GM08714 (cell line): Measurements from ENCODE around the gene ERAL1.
"Not testable (repeated sequence)": the region's sequence is repeated elsewhere in the genome, so short reads cannot be mapped to it uniquely, and the experiment has no call there.

Source experiments
- H3K4me3 ChIP-seq: fragments of 200-500 bp; sonication (Bioruptor generic); 2 replicates; pipeline ENCODE4 v1.5.1; 2014; ENCODE audit warnings: mild to moderate bottlenecking, low read length, inconsistent platforms
- ZNF274 ChIP-seq: IDR thresholded peaks from 2 replicates; pipeline ENCODE4 v1.6.1; 2012; ENCODE audit warnings: mild to moderate bottlenecking, low read depth, low read length

Gene ERAL1

DNA sequence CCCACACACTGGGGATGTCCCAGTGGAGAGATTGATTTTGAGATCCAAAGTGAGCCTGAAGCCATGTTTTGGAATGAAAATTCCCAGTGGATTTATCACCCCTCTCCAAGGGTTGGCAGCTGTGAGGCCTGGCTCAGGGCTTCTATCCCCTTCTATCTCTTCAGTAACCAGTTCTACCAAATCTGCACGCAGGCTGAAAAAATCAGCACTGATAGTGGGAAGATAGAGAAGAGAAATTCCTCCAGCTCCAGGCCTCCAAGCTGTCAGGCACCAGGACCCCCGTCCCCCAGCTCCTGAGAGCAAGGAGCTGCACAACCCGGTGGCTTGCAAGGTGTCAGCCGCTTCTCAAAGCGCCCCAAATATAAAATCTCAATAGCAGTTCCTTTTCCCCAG is 41.7 kb downstream of the ERAL1 start:
- H3K4me3 ChIP-seq = peak overlapping the region; percentile 63
- no peak for TF ChIP-seq ZNF274

DNA sequence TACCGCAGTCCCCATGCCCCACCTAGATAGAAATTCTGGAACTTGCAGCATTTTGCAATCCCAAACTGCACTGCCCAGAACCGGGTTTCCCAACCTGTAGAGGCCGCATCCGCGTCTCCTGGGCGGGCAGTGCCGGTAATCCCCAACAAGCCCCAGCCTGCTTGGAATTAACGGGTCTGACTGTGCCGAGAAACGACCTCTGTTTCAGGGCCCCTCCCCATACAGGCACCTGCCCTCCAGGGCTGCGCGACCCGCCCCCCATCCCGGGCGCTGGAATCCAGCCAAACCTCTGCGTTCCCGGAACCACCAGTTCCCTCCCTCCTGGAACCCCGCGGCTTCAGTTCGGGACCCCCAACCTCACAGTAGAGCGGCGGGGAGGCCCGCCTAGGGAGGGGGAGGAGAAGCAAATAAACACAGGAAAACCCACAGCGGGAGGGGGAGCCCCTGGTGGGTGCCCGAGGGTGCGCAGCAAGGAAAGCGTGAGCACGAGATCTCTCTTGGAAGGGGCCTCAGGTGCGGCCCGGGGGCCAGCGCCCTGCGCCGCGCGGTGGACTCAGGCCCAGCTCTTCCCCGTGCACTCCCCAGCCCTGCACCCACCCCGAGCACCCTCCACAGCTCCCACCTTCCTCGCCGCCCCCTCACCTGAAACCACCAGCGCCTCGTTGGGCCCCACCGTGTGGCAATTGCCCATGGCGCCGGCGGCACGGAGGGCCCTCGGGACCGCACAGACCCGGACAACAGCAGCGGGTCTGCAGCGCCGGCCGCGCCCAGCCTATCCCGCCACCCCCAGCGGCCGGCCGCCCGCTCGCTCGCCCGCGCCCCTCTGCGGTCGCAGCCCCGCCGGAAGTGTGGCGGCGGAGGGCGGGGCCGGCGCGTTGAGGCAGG is 42.3 kb downstream of the ERAL1 start, which contains the start of gene FLOT2:
FLOT2 (minus strand) TSS at position 850 of the 885 bp plus-strand sequence; CDS start at position 691, 159 bp downstream.
- TF ChIP-seq ZNF274 = no peak
- H3K4me3 ChIP-seq = peak within 1 kb of the TSS; percentile 63

- TF ChIP-seq ZNF274 = no peak
- peak overlapping the region; percentile 63; the same call in 1 of the 2 replicates for H3K4me3 ChIP-seq
Measured at GRCh38 chr17:28897769-28898526, 43.1 kb downstream of the ERAL1 start.

GRCh38 chr17:28898527-28898955 is 43.7 kb downstream of the ERAL1 start:
- no peak overlapping the region for H3K4me3 ChIP-seq
- no peak for TF ChIP-seq ZNF274

DNA sequence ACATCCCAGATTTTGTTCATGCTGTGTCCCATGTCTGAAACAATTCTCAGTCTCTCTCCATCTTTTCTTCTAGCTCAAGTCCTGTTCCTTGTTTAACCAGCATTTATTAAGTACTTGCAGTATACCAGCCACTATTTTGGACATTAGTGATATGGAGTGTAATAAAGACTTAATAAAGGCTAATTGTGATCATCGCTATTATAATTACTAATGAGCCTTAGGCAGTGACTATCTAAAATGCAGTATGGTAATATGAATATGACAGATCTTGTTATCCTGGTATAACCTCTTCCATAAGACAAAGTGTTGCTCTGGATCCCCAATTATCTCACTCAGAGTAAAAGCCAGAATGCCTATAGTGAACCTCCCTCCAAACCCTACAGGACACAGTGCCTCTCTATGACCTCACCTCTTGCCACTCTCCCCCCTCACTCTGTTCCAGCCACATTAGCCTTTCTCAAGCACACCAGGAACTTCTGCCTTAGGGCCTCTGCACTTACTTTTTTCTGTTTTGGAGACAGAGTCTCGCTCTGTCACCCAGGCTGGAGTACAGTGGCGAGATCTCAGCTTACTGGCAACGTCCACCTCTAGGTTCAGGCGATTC is 44.5 kb downstream of the ERAL1 start:
- no peak overlapping the region for H3K4me3 ChIP-seq
- no peak for TF ChIP-seq ZNF274

- no peak overlapping the region for H3K4me3 ChIP-seq
- no peak for TF ChIP-seq ZNF274
Measured at GRCh38 chr17:28900986-28901726, 46.3 kb downstream of the ERAL1 start.

- no peak for TF ChIP-seq ZNF274
Measured at GRCh38 chr17:28901866-28902818, 47.3 kb downstream of the ERAL1 start.

GRCh38 chr17:28902819-28903545 is 48.2 kb downstream of the ERAL1 start, which contains the start of gene DHRS13:
Gene DHRS13, minus strand, starts transcription at chr17:28903079. Its CDS starts 135 bp downstream, at chr17:28902944.
- TF ChIP-seq ZNF274 = no peak
- peak within 1 kb of the TSS; percentile 70 for H3K4me3 ChIP-seq

More at GRCh38 chr17:28901866-28902818, 47.3 kb downstream of the ERAL1 start:
- H3K4me3 ChIP-seq = peak overlapping the region; percentile 70

DNA sequence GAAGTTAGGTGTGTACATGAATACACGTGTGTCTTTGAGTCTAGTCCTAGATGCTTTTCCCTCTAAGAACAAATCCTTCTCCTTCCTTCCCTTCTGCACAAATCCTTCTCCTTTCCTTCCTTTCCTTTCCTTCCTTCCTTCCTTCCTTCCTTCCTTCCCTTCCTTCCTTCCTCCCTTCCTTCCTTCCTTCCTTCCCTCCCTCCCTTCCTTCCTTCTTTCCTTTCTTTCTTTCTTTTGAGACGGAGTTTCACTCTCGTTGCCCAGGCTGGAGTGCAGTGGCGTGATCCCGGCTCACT is 48.7 kb downstream of the ERAL1 start:
- not testable (repeated sequence) for H3K4me3 ChIP-seq

DNA sequence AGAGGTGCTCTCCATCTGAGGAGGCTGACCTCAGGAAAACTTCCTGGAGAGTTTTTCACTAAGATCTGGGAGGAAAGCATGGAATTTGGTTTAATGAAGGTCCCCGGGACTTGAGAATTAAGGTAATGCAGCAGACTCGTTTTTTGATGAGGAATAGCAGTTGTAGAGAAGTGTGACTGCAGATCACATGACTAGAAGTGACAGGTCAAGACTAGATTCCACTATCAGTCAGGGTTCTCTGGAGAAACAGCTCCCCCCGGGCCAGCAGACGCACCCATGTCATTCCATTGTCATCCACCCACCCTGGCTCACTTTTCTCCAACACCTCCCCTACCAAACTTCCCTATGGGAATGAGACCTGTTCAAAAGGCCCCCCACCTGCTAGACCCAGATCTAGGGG is 50.0 kb downstream of the ERAL1 start:
- H3K4me3 ChIP-seq = no peak overlapping the region
- no peak for TF ChIP-seq ZNF274

GRCh38 chr17:28906276-28906675 is 51.5 kb downstream of the ERAL1 start:
- H3K4me3 ChIP-seq = no peak overlapping the region
- TF ChIP-seq ZNF274 = no peak
